GM19452 (cell line): ENCODE measurements around the gene F13A1.

Experiments
- ATAC-seq: cut with Tn5 transposase; IDR thresholded peaks from one replicate; pipeline ENCODE4 v1.9.1; 2021; ENCODE audit not compliant: unreplicated experiment

F13A1 gene

DNA sequence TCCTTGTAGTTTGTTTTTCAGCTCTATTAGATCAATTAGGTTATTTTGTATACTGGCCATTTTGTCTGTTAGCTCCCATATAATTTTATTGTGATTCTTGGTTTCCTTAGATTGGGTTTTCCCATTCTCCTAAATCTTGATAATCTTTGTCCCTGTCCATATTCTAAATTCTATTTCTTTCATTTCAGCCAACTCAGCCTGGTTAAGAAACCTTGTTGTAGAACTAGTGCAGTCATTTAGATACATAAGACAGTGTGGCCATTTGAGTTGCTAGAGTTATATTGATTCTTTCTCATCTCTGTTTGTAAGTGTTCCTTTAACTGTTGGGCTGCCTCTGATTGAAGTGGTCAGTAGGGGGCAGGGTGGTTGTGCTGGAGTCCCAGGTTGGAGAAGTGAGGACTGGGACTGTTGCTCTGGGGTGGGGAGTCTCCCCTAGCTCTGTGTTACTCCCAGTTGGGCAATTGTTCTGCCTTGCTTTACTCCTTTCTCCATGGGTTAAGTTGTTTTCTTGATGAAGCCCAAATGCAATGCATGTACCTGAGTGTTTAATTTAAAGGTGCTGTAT lies 214.9 kb downstream of the F13A1 start:
- no peak for ATAC-seq
